NCI-H2171 (cell line): Measurements from ENCODE around the gene BEND5.

Experiments used
- DNase-seq: peaks from one replicate; lab custom pipeline; 2025; lab: John Stamatoyannopoulos, UW

BEND5 gene

GRCh38 chr1:48776393-48777218 is at the start of gene BEND5:
Gene BEND5 (minus strand): TSS chr1:48776891. CDS start chr1:48776831, 60 bp downstream.
- peak; percentile 85 for DNase-seq

DNA sequence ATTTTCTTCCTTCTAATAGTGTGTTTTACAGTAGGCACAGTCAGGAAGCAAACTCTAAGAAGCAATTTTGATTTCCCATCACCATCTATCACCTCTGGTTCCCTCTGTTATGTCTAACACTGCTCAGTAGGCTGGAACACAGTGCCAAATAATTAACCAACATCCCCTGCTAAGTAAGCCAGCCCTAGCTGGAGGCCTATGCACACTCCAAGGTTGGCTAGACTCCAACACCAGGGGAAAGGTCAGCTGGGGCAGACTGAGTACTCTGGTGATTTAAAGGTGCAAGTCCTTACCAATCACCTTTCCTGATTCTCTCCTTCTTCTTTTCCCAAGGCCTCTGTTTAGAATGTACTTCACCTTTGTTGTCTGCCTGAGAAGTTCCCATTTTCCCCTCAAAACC is 46.5 kb upstream of the BEND5 start:
- DNase-seq = no peak

DNA sequence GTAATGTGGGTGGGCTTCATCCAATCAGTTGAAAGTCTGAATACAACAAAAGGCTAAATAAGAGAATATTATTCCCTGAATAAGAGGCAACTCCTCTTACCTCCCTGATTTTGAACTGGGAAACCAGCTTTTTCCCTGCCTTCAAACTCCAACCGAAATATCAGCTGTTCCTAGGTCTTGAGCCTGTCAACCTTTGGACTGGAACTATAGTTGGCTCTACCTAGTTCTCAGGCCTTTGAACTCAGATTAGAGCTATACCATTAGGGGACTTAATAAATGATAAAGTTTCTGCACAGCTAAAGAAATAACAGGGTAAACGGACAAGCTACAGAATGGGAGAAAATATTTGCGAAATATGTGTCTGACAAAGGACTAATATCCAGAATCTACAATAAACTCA is 43.8 kb upstream of the BEND5 start:
- DNase-seq = no peak

GRCh38 chr1:48817505-48818114 is 40.9 kb upstream of the BEND5 start:
- DNase-seq = no peak

- DNase-seq = peak; percentile 57
These were observed 34.0 kb upstream of the BEND5 start for GRCh38 chr1:48810740-48811139.

GRCh38 chr1:48808496-48808895 is 31.8 kb upstream of the BEND5 start:
- DNase-seq = no peak

DNA sequence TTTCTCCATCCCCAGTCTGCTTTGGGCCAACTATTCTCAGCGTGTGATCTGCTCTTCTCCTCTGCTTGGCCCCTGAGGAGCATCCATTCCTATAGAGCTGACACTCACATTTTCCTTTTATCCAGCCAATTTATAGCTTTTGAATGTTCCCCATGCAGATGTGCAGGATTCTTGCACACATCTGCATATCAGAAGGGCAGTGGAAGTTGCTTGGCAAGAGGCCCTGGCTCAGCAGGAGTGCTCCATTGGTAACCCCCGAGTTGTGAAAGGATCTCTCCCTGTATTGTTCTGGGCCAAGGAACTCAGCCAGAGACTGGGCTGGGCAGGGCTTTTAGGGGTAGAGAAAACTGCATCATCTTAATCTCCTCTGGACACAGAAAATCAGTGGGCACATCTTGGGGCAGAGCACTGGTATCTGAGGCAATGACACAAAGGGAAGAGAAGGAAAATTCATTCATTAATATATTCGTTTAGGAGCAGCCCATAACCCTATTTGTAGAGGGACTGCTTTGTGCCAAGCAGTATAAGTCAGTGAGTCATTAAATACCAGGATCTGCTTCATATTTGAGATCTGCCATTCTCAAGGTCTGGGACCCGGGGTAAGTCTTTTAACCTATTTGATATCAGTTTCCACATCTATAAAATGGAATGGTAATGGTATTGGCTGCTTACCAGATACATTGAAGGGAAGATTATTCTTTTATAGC is 31.0 kb upstream of the BEND5 start:
- DNase-seq = no peak

GRCh38 chr1:48803474-48803873 is 26.8 kb upstream of the BEND5 start:
- DNase-seq = no peak

DNA sequence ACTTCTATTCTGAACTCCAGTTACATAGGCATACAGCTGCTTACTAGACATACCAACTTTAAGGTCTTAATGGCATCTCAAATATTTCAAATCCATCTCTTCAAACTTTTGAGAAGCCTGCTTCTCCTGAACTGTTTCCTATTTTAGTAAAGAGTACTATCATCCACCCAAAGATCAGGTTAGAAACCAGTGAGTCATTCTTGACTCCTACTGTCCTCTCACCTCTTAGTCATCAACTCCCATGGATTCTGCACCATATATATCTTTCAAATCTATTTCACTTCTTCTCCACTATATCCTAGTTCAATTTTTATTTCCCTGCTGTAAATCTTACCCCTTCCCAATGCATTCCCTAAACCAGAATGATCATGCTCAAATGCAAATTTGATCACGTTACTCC is 18.1 kb upstream of the BEND5 start:
- DNase-seq = no peak

DNA sequence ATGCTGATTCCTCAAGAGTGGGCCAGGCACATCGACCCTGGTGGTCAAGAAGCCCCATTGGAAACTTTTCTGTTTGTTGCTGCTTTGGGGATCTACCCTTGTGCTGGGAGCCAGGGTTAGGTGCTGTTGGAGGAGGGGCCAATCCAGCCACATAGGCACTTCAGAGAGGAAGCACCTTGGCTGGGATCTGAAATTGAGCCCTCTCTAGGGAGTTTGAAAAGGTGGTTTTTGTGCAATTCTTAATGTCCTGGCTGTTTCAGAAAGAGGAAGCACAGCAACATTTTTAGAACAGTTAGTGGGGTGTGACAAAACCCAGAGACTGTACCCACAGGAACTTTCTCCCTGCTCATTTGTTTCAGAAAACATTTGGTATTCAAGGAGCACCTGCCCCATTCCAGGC is 17.2 kb upstream of the BEND5 start:
- DNase-seq = no peak

DNA sequence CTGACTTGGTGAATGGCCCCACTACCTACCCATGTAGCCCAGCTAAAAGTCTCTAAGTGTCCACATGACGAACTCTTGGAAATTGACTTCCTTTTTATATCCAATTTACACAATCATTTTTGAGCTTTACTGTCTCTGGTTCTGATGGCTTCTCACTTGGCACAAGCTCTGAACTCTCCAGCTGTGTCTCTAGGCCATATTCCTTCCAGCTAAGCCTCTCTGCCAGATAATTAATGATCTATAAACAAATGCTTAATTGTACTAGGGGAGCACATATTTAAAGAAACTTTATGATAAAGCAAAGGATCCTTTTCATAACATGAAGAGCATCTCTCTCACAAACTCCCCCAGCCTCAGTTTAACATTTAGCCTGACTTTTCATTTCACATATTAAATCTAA is 16.3 kb upstream of the BEND5 start:
- DNase-seq = no peak

DNA sequence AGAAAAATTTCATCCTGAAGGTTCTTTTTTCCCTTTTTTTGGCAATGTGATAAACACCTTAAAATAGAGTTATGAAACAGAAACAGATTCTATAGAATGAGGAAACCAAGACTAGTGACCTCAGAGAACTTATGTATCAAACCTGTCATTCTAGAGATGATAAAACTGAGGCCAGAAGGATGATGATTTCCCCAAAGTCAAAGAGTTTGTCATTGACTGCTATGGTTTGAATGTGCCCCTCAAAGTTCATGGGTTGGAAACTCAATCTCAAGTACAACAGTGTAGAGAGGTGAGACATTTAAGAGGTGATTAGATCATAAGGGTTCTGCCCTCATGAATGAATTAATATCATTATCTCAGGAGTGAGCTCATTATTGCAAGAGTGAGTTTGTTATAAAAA is 13.7 kb upstream of the BEND5 start:
- DNase-seq = no peak

DNA sequence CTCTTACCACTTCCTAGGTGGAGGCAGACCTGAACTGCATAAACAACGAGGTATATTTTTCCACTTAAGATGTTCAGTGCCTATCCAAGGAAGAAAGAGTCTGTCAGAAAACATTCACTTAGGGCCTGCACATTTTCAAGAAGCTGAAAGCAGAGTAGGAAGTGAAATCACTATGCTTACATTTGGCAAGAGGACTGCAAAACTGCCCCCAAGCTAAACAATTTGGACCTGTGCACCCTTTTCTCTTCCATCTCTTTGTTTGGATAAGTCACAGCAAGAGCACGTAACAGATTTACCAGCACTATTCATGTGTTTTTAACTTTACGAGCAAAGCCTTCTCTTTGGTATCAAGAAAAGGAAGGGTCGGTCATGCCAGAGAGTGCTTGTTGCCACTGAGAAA is 13.2 kb upstream of the BEND5 start:
- no peak for DNase-seq

DNA sequence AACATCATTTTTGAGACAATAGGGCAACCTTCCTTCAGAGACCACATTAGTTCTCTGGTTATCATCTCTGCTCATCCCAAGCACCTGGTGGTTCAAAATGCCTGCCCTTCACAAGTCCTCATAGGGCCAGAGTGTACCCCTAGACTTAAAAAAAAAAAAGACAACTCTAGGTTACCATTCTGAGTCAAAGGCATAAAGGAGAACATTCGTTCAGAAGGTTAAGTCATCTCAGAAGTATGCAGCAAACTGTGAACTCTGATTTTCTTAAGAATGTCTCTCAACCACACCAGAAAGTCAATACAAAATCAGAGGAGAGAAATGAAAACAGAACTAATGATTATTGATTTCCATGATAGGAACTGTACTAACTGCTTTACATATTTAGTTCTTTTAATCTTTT is 9.2 kb upstream of the BEND5 start:
- no peak for DNase-seq

DNA sequence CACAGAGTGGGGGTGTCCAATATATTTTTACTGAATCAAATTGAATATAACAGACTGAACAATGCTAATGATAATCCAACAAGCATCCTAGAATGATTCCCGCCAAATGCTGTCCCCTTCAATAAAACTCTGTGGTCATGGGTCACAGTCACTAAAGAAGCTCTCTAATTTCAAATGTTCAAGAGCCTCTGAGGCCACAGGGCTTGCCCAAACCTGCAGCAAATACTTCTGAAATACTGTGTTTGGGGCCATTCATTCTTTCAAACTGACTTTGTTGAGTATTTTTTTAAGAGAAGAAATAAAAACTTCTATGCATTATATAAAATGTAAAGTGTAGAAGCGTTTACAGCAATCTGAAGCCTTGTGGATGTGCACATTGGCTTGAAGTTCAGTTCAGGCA is 7.6 kb upstream of the BEND5 start:
- no peak for DNase-seq

DNA sequence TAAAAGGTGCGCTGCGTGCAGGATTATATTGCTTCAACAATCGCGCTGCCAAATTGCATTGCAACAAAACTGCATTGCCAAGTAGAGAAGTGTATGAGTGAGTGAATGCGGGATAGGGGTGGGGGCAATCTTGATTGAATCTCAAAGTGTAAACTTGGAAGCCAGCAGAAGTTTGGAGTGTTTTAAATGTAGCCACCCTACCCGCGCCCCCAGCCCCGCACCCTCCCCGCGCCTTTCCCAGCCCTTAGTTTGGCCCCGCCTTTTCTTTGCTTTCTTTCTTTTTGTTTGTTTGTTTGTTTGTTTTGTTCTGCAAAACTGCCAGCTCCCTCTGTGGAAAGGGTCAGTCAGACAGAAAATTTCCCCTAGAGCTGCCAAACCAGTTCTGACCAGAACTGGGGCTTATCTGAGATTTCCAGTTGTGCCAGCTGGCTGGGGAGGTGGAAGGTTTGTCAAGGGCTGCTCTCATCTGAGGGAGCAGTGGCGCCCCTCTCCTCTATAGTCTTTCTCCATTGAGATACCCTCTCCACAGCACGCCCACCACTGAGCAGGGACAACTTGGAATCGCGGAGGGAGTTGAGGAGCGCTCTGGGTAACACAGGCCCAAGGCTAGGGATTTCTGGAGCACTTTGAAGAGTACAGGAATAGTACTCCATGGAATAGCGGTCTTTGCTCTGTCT is 666 bp upstream of the BEND5 start:
- DNase-seq = no peak

- no peak for DNase-seq
These were observed 779 bp downstream of the BEND5 start for GRCh38 chr1:48775831-48776392.

DNA sequence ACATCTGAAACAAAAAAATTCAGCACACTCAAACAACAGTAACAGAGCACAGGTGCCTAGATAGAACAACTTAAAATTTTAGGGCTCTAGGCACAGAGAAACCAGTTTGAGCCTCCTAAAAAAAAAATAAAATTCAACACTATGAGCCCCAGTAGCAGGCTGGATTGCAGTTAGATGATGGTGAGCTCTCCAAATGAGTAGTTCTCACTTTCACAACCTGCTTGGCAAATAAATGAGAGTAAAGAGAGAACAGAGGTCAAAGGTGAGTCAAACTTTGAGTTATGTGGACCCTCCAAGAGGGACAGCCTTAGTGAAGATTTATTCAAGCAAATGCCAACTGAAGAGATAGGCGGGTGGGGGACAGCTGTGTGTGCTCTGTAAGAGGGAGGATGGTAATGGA is 3.6 kb downstream of the BEND5 start:
- no peak for DNase-seq

DNA sequence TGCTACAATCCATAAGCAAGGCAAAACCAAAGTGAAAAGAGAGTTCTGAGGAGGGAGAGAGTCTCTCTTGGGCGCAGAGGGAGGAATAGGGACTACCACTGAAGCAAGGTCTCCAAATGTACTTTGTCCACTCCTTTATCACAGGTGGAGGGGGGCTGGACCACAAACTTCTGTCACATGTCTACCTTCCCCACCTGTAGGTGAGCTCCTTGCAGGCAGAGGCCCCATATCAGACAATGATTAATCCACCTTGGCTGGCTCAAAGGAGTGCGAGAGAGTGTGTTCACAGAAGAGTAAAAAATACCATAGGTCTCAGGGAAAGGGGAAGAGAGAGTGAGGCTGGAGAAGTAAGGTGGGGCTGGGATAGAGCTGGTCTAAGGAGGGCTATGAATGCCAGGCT is 4.5 kb downstream of the BEND5 start:
- no peak for DNase-seq

GRCh38 chr1:48771561-48771960 is 5.1 kb downstream of the BEND5 start:
- DNase-seq = no peak

GRCh38 chr1:48767975-48768510 is 8.6 kb downstream of the BEND5 start:
- DNase-seq = no peak

- DNase-seq = no peak
These were observed 11.4 kb downstream of the BEND5 start for GRCh38 chr1:48765335-48765734.
